ENCODE data around the gene BTBD7.

Gene BTBD7

GRCh38 chr14:93302688-93303581, 29.9 kb downstream of the BTBD7 start:
- no peak for DNase-seq (ENCODE audit: low read depth)

- DNase-seq (ENCODE audit: low read depth), result no peak
These were observed 30.9 kb downstream of the BTBD7 start for GRCh38 chr14:93301821-93302447.

GRCh38 chr14:93299866-93300265, 33.0 kb downstream of the BTBD7 start:
- DNase-seq (ENCODE audit: low read depth), result no peak

- DNase-seq (ENCODE audit: low read depth), result no peak
These were observed 33.4 kb downstream of the BTBD7 start for GRCh38 chr14:93299416-93299815.

- DNase-seq (ENCODE audit: low read depth), result no peak
These were observed 37.2 kb downstream of the BTBD7 start for GRCh38 chr14:93295541-93296220.

GRCh38 chr14:93286212-93286890, 46.5 kb downstream of the BTBD7 start:
- no peak for DNase-seq (ENCODE audit: low read depth)

- no peak for DNase-seq (ENCODE audit: low read depth)
These were observed 47.8 kb downstream of the BTBD7 start for GRCh38 chr14:93285044-93285443.

- DNase-seq (ENCODE audit: low read depth), result no peak
These were observed 50.9 kb downstream of the BTBD7 start for GRCh38 chr14:93281937-93282336.

- no peak for DNase-seq (ENCODE audit: low read depth)
These were observed 52.1 kb downstream of the BTBD7 start for GRCh38 chr14:93280743-93281142.

- DNase-seq (ENCODE audit: low read depth), result no peak
These were observed 56.7 kb downstream of the BTBD7 start for GRCh38 chr14:93276031-93276716.

GRCh38 chr14:93274055-93274806, 58.6 kb downstream of the BTBD7 start:
- DNase-seq (ENCODE audit: low read depth), result no peak

- no peak for DNase-seq (ENCODE audit: low read depth)
These were observed 61.7 kb downstream of the BTBD7 start for GRCh38 chr14:93271111-93271510.

- DNase-seq (ENCODE audit: low read depth), result peak; percentile 17
These were observed 63.3 kb downstream of the BTBD7 start for GRCh38 chr14:93269341-93270068.

- DNase-seq (ENCODE audit: low read depth), result no peak
These were observed 64.4 kb downstream of the BTBD7 start for GRCh38 chr14:93268406-93268805.

GRCh38 chr14:93267149-93267711, 65.6 kb downstream of the BTBD7 start:
- DNase-seq (ENCODE audit: low read depth), result no peak

- no peak for DNase-seq (ENCODE audit: low read depth)
These were observed 66.7 kb downstream of the BTBD7 start for GRCh38 chr14:93266127-93266526.

GRCh38 chr14:93263416-93263815, 69.4 kb downstream of the BTBD7 start:
- DNase-seq (ENCODE audit: low read depth), result no peak

GRCh38 chr14:93262446-93262845, 70.4 kb downstream of the BTBD7 start:
- DNase-seq (ENCODE audit: low read depth), result no peak

GRCh38 chr14:93249128-93249831, 83.6 kb downstream of the BTBD7 start:
- DNase-seq (ENCODE audit: low read depth), result no peak

Measured in fibroblast of the conjunctiva (primary cell).